ENCODE data around the gene GPRC5B. TPM values are rescaled to one million over a fixed set of nuclear protein-coding genes. Genes with fewer than 3 reads are reported as not detected.

GPRC5B gene
- total RNA-seq, 1 experiment from 2014 or later = 137 TPM

DNA sequence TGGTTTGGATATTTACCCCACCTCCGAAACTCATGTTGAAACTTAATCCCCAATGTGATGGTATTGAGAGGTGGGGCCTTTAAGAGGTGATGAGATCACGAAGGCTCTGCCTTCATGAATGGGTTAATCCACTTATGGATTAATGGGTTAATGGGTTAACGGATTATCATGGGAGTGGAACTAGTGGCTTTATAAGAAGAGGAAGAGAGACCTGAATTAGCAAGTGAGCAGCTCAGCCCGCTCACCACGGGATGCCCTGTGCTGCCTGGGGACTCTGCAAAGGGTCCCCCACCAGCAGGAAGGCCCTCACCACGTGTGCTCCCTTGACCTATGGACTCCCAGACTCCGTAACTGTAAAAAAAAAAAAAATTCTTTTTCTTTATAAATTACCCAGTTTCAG is 16.5 kb upstream of the GPRC5B start:
- H3K9ac ChIP-seq (ENCODE audit: extremely low read depth, insufficient read length, low read length) = no peak overlapping the region
- no peak overlapping the region for H2BK15ac ChIP-seq (ENCODE audit: low read depth, low read length)
- no peaks in the 10 kb centered on the region for H3K4me1 ChIP-seq (ENCODE audit: insufficient read depth, low read length)
- H2AK5ac ChIP-seq (ENCODE audit: insufficient read length, low read length) = no peak overlapping the region
- no peaks in the 10 kb centered on the region for H3K36me3 Mint-ChIP-seq (ENCODE audit: insufficient read depth in 1 of 3, low read depth in 3 of 3)
- no CpG with 5 or more reads among the region's 7 CpGs for WGBS (ENCODE audit: extremely low coverage, insufficient read length, low lambda C conversion rate)
- H3K23ac ChIP-seq (ENCODE audit: insufficient read length, low read depth, low read length) = no peak overlapping the region
- no peaks in the 10 kb centered on the region for H3K9me3 ChIP-seq (ENCODE audit: control insufficient read depth, low read depth, low read length)
- H2BK20ac ChIP-seq (ENCODE audit: low read depth, low read length, poor library complexity, severe bottlenecking) = no peak overlapping the region
- H2BK5ac ChIP-seq (ENCODE audit: insufficient read length, low read length) = no peak overlapping the region
- no peaks in the 10 kb centered on the region for H3K79me2 ChIP-seq (ENCODE audit: insufficient read depth, low read length)
- no peaks in the 10 kb centered on the region for H3K23me2 ChIP-seq (ENCODE audit: insufficient read length, low read depth, low read length, poor library complexity, severe bottlenecking)
- no peak overlapping the region for H3K4me3 Mint-ChIP-seq
- H3K27me3 ChIP-seq (ENCODE audit: insufficient read depth, low read length) = no peaks in the 10 kb centered on the region
- H3K14ac ChIP-seq (ENCODE audit: insufficient read depth, low read length) = no peak overlapping the region
- no peaks in the 10 kb centered on the region for H3K79me1 ChIP-seq (ENCODE audit: insufficient read depth, low read depth, low read length, poor library complexity, severe bottlenecking)
- peaks cover 3% of the 10 kb centered on the region for H3K27me3 Mint-ChIP-seq (ENCODE audit: low read depth)
- no peak overlapping the region for H3K56ac ChIP-seq (ENCODE audit: insufficient read length, low read depth, low read length)
- no peak overlapping the region for H3T11ph ChIP-seq (ENCODE audit: low read length)
- H3K4me1 Mint-ChIP-seq = peaks cover 13 to 17% of the 10 kb centered on the region in 2 experiments
- no peak overlapping the region for H3K27ac ChIP-seq (ENCODE audit: insufficient read length, low read depth, low read length)
- no peak overlapping the region for H4K91ac ChIP-seq (ENCODE audit: insufficient read length, low read depth, low read length)
- H4K8ac ChIP-seq (replicated peaks; ENCODE audit: insufficient read length, low read depth, low read length) = no peak overlapping the region
- TF ChIP-seq, protein P1, sequence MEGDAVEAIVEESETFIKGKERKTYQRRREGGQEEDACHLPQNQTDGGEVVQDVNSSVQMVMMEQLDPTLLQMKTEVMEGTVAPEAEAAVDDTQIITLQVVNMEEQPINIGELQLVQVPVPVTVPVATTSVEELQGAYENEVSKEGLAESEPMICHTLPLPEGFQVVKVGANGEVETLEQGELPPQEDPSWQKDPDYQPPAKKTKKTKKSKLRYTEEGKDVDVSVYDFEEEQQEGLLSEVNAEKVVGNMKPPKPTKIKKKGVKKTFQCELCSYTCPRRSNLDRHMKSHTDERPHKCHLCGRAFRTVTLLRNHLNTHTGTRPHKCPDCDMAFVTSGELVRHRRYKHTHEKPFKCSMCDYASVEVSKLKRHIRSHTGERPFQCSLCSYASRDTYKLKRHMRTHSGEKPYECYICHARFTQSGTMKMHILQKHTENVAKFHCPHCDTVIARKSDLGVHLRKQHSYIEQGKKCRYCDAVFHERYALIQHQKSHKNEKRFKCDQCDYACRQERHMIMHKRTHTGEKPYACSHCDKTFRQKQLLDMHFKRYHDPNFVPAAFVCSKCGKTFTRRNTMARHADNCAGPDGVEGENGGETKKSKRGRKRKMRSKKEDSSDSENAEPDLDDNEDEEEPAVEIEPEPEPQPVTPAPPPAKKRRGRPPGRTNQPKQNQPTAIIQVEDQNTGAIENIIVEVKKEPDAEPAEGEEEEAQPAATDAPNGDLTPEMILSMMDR (conservative IDR thresholded peaks at IDR 0.05) = no peak
- no peaks in the 10 kb centered on the region for H4K20me1 ChIP-seq (ENCODE audit: control insufficient read depth, insufficient read depth, insufficient read length)
- DNase-seq = no peak
- no peak overlapping the region for H2AFZ ChIP-seq (ENCODE audit: low read length)
- H4K5ac ChIP-seq (ENCODE audit: insufficient read length, low read depth, low read length) = no peak overlapping the region
- no peak overlapping the region for H2BK12ac ChIP-seq (ENCODE audit: insufficient read length, low read depth, low read length)
- peaks cover 0 to 4% of the 10 kb centered on the region in 2 experiments; a peak in 2 of 5 replicates for H3K9me3 Mint-ChIP-seq
- H2BK120ac ChIP-seq (ENCODE audit: low read depth, low read length, poor library complexity, severe bottlenecking) = no peak overlapping the region
- no peak overlapping the region for H3K4me2 ChIP-seq (ENCODE audit: insufficient read depth, insufficient read length, low read length)
- H3K27ac Mint-ChIP-seq = no peak overlapping the region
- H3K4ac ChIP-seq (ENCODE audit: low read depth, low read length) = no peak overlapping the region
- no peak overlapping the region for H3K18ac ChIP-seq (ENCODE audit: insufficient read length, low read depth, low read length)

Data from H9 (cell line).